NCI-H1092 (cell line): ENCODE results near the gene PRG3.
"Not testable (repeated sequence)": the region's sequence is repeated elsewhere in the genome, so short reads cannot be mapped to it uniquely, and the experiment has no call there.

Experiments used
- DNase-seq: peaks from one replicate; lab custom pipeline; 2025; lab: John Stamatoyannopoulos, UW

PRG3 gene

GRCh38 chr11:57408771-57409170 is 27.8 kb upstream of the PRG3 start:
- no peak for DNase-seq

GRCh38 chr11:57407941-57408475 is 27.1 kb upstream of the PRG3 start:
- DNase-seq, result no peak

- no peak for DNase-seq
Observed at GRCh38 chr11:57407010-57407920, 26.3 kb upstream of the PRG3 start.

DNA sequence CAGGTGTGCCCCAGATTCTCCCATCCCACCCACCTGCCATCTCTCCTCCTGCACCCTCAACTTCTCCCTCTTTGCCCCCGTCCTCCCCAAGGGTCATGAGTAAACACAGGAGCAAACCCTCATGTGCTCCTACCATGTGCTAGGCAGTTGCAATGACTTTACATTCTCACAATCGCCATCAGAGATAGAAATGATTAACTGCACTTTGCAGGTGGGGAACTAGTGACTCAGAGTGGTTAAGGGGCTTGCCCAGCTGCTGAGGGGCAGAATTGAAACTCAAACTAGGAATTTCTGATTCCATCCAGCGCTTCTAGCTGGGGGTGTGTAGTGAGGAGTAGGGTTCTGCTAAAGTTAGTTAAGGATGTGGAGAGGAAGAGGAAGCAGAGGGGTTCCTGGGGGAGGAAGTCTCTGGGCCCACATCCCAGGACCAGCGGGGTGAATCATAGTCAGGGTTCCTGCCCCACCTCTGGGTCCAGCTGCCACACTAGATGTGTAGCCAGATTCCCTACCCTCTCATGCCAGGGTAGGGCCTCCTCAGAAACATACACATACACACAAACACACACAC is 25.5 kb upstream of the PRG3 start:
- no peak for DNase-seq

GRCh38 chr11:57405271-57405860 is 24.4 kb upstream of the PRG3 start:
- no peak for DNase-seq

GRCh38 chr11:57403802-57404147 is 22.8 kb upstream of the PRG3 start:
- DNase-seq, result no peak

- DNase-seq, result not testable (repeated sequence)
Observed at GRCh38 chr11:57403003-57403801, 22.3 kb upstream of the PRG3 start.

- no peak for DNase-seq
Observed at GRCh38 chr11:57402188-57403002, 21.4 kb upstream of the PRG3 start.

- DNase-seq, result no peak
Observed at GRCh38 chr11:57399972-57400578, 19.1 kb upstream of the PRG3 start.

- DNase-seq, result no peak
Observed at GRCh38 chr11:57399221-57399620, 18.3 kb upstream of the PRG3 start.

DNA sequence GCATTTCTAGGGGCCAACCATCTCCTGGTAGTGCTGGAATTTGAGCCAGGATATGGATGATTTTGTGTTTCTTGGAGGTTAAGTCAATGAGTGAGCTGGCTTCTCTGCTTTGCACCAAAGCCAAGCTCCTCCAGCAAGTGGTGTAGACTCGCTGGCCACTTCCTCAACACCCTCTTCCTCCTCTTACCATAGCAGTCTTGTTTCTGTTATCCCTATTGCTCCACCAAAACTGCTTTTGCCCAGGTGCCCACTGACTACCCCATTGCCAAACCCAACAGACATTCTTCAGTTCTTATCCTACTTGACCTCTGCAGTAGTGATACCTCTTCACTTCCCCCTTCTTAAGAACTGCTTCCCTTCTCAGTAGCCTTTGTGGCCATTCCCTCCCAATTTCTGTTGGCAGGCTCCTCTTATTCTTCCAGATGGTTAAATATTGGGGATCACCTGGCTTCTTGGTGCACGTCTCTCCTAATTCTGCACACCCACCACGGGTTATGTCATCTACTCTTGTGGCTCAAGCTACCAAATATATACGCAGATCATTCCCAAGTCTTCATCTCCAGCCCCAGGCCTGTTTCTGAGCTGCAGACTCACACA is 16.5 kb upstream of the PRG3 start:
- no peak for DNase-seq

DNA sequence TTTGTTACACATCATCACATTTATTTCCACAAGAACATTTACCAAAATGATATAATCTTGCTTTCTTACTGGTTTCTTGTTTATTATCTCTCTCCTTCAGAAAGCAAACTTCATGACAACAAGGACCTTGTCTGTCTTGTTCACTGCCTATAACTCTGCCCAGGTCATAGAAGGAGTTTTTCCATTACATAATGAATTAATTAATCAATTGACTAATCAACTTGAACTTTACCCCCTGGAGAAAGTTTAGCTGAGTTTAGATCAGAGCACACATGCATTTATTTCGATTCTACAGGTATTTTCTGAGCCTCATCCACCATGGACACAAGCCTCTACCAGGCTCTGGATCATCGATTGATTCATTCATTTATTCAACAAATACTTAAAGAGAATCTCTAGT is 15.8 kb upstream of the PRG3 start:
- DNase-seq, result no peak

GRCh38 chr11:57395905-57396623 is 15.1 kb upstream of the PRG3 start:
- no peak for DNase-seq

- no peak for DNase-seq
Observed at GRCh38 chr11:57394203-57394965, 13.4 kb upstream of the PRG3 start.

DNA sequence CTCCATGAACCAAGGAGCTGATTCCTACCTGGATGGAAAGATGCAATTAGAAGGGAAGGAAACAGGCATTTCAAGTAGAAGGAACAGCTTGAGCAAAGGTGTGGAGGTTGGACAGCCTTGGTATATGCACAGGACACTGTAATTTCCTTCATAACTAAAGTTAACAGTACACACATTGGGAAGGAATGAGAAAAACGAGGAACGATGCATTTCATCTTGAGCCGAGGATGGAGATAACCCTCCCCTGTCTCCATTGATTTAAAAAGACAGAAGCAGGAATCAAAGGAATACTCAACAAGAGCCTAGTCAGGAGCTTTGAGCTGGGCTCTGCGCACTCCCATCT is 11.8 kb upstream of the PRG3 start:
- DNase-seq, result no peak

DNA sequence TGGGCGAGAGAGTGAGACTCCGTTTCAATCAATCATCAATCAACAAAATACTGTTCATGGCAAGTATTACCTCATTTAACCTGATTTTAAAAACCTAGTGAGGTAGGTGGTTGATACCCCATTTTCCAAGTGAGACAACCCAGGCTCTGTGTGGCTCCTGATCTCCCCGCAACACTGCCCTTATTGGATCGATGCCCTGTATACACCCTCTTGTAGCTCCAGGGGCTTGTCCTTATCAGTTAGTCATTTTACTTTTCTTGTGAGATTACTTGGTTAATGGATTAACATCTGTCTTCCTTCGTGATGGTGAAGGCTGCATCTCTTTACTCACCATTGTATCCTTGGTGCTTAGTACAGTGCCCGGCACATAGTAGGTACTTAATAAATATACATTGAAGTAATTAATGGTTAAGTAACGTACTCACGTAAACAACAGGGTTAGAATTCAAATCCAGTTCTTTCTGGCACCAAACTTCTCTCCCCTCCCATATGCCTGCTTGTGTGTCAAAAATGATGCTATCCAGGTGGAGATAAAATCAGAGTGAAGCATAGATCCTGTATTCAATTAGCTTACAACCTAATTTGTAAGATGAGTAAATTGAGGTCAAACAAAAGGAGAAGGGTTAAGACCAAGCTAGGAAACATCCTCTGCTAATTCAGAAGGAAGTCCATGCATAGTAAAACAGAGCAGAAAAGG is 11.3 kb upstream of the PRG3 start:
- no peak for DNase-seq

DNA sequence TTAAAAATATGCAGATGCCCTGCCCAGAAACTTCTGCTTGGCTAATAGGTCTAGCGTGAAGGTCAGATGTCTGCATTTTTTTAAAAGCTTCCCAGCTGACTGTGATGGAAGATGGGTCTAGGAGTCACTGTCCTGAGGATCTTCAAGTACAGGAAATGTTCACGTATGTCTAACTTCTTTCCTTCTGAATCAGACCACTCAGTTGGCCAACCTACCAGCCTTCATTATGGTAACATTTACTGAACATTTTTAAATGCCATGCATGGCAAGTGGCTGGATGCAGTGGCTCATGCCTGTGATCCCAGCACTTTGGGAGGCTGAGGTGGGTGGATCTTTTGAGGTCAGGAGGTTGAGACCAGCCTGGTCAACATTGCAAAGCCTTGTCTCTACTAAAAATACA is 10.6 kb upstream of the PRG3 start:
- no peak for DNase-seq

DNA sequence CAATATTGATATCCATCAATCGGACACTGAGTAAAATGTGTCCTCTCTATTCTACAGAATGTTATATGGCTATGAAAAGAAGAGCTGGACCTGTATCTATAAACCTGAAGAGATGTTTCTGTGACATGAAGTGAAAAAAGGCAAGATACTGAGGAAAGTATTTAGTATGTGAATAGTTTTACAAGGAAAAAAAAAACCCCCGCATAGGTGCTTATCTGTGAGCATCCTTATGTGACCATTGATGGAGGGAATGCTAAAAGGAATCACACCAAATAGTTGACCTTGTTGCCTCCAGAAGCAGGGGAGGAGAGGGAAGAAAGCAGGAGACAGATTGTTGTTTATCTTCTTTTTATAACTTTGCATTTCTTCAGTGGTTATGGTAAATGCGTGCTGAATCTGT is 10.2 kb upstream of the PRG3 start:
- no peak for DNase-seq

- DNase-seq, result no peak
Observed at GRCh38 chr11:57390535-57390934, 9.6 kb upstream of the PRG3 start, which contains the start of gene PRG2. PRG2 (minus strand) TSS chr11:57390650; CDS start chr11:57389944, 706 bp downstream.
